GM12878 (cell line): ENCODE measurements around the gene MYO18B. TPM values are rescaled to one million over a fixed set of nuclear protein-coding genes. Genes with fewer than 3 reads are reported as not detected.
A peak's percentile ranks its signal among the peaks of the same experiment; 100 is the strongest.

ENCODE experiments used
- BCLAF1 ChIP-seq: fragments of 450-650 bp; IDR thresholded peaks from 2 replicates; pipeline ENCODE4 v1.6.1; 2017; ENCODE audit warnings: antibody characterized with exemption, mild to moderate bottlenecking, moderate library complexity
- HDAC6 ChIP-seq: fragments of 200-600 bp; sonication (generic); IDR thresholded peaks from one replicate; pipeline ENCODE4 v1.8.0; 2017; ENCODE audit warnings: antibody characterized with exemption; ENCODE audit not compliant: unreplicated experiment
- HSF1 ChIP-seq: fragments of 150-350 bp; IDR thresholded peaks from 2 replicates; pipeline ENCODE4 v1.6.1; 2014; ENCODE audit warnings: mild to moderate bottlenecking, low read depth, low read length
- IRF4 ChIP-seq: IDR thresholded peaks from 2 replicates; pipeline ENCODE4 v1.6.1; 2011; ENCODE audit warnings: low read depth, low read length
- MAX ChIP-seq: IDR thresholded peaks from 2 replicates; pipeline ENCODE4 v1.6.1; 2012; ENCODE audit warnings: low read depth, low read length, improper control_type of control experiment
- MEF2A ChIP-seq: IDR thresholded peaks from 2 replicates; pipeline ENCODE4 v1.6.1; 2011; ENCODE audit warnings: low read depth, mild to moderate bottlenecking, low read length, moderate library complexity; ENCODE audit not compliant: insufficient read depth
- NFIC ChIP-seq: IDR thresholded peaks from 2 replicates; pipeline ENCODE4 v1.6.1; 2012; ENCODE audit warnings: low read depth, mild to moderate bottlenecking, inconsistent platforms, low read length, moderate library complexity
- NFXL1 ChIP-seq: fragments of 450-650 bp; IDR thresholded peaks from 2 replicates; pipeline ENCODE4 v1.6.1; 2017; ENCODE audit warnings: antibody characterized with exemption, mild to moderate bottlenecking, borderline replicate concordance
- NKRF ChIP-seq: fragments of 450-650 bp; conservative IDR thresholded peaks from 2 replicates; pipeline ENCODE4 v1.6.1; 2017; ENCODE audit warnings: mild to moderate bottlenecking, moderate library complexity
- PML ChIP-seq: IDR thresholded peaks from 2 replicates; pipeline ENCODE4 v1.6.1; 2012; ENCODE audit warnings: low read length, inconsistent platforms
- SUZ12 ChIP-seq: fragments of 200-600 bp; sonication (generic); IDR thresholded peaks from one replicate; pipeline ENCODE4 v1.6.1; 2018; ENCODE audit warnings: antibody characterized with exemption, mild to moderate bottlenecking; ENCODE audit not compliant: unreplicated experiment
- TAF1 ChIP-seq: IDR thresholded peaks from 2 replicates; pipeline ENCODE4 v1.6.1; 2011; ENCODE audit warnings: mild to moderate bottlenecking, low read depth, low read length, borderline replicate concordance
- TCF12 ChIP-seq: IDR thresholded peaks from 2 replicates; pipeline ENCODE4 v1.6.1; 2011; ENCODE audit warnings: low read depth, mild to moderate bottlenecking, low read length
- TCF7 ChIP-seq: IDR thresholded peaks from 2 replicates; pipeline ENCODE4 v1.6.1; 2014; ENCODE audit warnings: antibody characterized with exemption, borderline replicate concordance
- USF1 ChIP-seq: IDR thresholded peaks from 2 replicates; pipeline ENCODE4 v1.6.1; 2011; ENCODE audit warnings: borderline replicate concordance, low read depth, mild to moderate bottlenecking, moderate library complexity, mixed read lengths, low read length; ENCODE audit not compliant: insufficient read depth; ENCODE audit errors: extremely low read length
- YY1 ChIP-seq: IDR thresholded peaks from 2 replicates; pipeline ENCODE4 v1.6.1; 2011; ENCODE audit warnings: low read depth, mild to moderate bottlenecking, low read length
- ZBTB40 ChIP-seq: fragments of 450-650 bp; IDR thresholded peaks from 2 replicates; pipeline ENCODE4 v1.6.1; 2016; ENCODE audit warnings: mild to moderate bottlenecking, moderate library complexity, borderline replicate concordance
- polyA plus RNA-seq, 11 experiments: library from polyadenylated mRNA; depleted of rRNA in 4 of 11; unstranded in 6 of 11; stranded (reverse) in 5 of 11; fragments of >200 nt; fragmentation: Nextera tagmentation in 4 of 11; fragmentation: Illumina TruSeq in 1 of 11; extraction: Ambion mirVana in 4 of 11; extraction: Trizol in 1 of 11; gene quantifications; 1 replicate in 1 of 11; 2 replicates in 10 of 11; pipeline versions ENCODE4 v1.2.1 to v1.2.3, GENCODE V29; 2011 to 2016; ENCODE audit warnings: inconsistent platforms in 2 of 11, missing spikeins in 2 of 11, low read depth in 1 of 11
- total RNA-seq, 4 experiments: library from RNA; depleted of rRNA in 3 of 4; stranded (reverse); fragments of >200 nt in 3 of 4; fragmentation: Illumina TruSeq in 1 of 4; extraction: Trizol in 1 of 4; gene quantifications; 2 replicates each; pipeline versions ENCODE4 v1.2.1 to v1.2.3, GENCODE V29; 2013 to 2021

Gene MYO18B
- total and polyA plus RNA-seq, 10 of the 15 experiments (the other 5 are each of a cell fraction or from before 2014, with no cell fraction given), result 0.05 to 2.1 (median 0.51) TPM; not detected in 1

- TF ChIP-seq HSF1 (no peak), IRF4 (peak; percentile 95), TAF1 (peak; percentile 40; the same call in 1 of the 2 replicates), TCF7 (no peak), MEF2A (0 out of 2 replicates have a peak, but pooled peaks have one; percentile 52), ZBTB40 (no peak), NFXL1 (no peak), MAX (no peak), NFIC (peak; percentile 62; the same call in 1 of the 2 replicates), YY1 (peak; percentile 94), USF1 (no peak), BCLAF1 (no peak), TCF12 (no peak), NKRF (no peak), HDAC6 (no peak), SUZ12 (no peak), PML (no peak)
Observed at GRCh38 chr22:25749420-25750169, 7.6 kb downstream of the MYO18B start (continued).
